Epithelial cell of alveolus of lung (primary cell): ENCODE results near the gene TDRD9. TPM values are rescaled to one million over a fixed set of nuclear protein-coding genes. Genes with fewer than 3 reads are reported as not detected.

Experiments
- total RNA-seq: library from RNA; depleted of rRNA; stranded (reverse); fragments of >200 nt; gene quantifications from 2 replicates; pipeline ENCODE4 v1.2.1, GENCODE V29; 2015

The TDRD9 gene, protein sequence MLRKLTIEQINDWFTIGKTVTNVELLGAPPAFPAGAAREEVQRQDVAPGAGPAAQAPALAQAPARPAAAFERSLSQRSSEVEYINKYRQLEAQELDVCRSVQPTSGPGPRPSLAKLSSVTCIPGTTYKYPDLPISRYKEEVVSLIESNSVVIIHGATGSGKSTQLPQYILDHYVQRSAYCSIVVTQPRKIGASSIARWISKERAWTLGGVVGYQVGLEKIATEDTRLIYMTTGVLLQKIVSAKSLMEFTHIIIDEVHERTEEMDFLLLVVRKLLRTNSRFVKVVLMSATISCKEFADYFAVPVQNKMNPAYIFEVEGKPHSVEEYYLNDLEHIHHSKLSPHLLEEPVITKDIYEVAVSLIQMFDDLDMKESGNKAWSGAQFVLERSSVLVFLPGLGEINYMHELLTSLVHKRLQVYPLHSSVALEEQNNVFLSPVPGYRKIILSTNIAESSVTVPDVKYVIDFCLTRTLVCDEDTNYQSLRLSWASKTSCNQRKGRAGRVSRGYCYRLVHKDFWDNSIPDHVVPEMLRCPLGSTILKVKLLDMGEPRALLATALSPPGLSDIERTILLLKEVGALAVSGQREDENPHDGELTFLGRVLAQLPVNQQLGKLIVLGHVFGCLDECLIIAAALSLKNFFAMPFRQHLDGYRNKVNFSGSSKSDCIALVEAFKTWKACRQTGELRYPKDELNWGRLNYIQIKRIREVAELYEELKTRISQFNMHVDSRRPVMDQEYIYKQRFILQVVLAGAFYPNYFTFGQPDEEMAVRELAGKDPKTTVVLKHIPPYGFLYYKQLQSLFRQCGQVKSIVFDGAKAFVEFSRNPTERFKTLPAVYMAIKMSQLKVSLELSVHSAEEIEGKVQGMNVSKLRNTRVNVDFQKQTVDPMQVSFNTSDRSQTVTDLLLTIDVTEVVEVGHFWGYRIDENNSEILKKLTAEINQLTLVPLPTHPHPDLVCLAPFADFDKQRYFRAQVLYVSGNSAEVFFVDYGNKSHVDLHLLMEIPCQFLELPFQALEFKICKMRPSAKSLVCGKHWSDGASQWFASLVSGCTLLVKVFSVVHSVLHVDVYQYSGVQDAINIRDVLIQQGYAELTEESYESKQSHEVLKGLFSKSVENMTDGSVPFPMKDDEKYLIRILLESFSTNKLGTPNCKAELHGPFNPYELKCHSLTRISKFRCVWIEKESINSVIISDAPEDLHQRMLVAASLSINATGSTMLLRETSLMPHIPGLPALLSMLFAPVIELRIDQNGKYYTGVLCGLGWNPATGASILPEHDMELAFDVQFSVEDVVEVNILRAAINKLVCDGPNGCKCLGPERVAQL (N-terminal part only)
- 0.26 TPM in 1 of 2 replicates, not detected in the other for total RNA-seq

DNA sequence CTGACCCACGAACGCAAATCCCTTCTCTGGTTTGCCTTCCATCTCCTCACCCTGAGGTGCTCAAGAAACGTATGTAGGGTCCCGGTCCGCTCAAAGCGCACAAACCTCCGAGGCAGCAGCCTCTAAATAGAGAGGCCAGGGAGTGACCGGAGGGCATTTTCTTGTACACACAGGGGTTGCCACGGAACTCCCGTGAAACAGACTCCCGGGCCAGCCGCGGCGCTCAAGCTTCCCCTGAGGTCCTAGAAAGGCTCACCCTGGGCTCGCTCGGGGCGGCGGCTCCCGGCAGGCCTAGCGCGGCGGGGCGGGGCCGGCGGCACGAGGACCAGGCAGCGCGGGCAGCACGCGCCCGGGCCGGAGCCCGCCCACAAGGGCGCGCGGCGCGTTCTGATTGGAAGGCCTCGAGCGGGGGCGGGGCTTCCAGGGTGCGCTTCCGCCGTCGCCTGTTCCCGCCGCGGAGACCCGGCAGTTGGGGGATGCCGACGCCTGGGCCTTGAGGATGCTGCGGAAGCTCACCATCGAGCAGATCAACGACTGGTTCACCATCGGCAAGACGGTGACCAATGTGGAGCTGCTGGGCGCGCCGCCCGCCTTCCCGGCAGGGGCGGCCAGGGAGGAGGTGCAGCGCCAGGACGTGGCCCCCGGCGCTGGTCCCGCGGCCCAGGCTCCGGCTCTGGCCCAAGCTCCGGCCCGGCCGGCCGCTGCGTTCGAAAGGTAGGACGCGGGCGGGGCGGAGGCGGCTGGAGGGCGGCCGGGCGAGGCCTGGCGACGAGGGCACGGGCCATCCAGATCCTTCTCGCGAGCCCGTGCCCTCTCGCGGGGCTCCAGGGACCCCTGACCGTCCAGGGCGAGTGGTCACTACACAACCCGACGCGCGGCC lies at the start of gene TDRD9:
Gene TDRD9, plus strand, starts transcription at position 446 of the 880 bp plus-strand sequence. Its CDS starts 54 bp downstream, at position 500.

DNA sequence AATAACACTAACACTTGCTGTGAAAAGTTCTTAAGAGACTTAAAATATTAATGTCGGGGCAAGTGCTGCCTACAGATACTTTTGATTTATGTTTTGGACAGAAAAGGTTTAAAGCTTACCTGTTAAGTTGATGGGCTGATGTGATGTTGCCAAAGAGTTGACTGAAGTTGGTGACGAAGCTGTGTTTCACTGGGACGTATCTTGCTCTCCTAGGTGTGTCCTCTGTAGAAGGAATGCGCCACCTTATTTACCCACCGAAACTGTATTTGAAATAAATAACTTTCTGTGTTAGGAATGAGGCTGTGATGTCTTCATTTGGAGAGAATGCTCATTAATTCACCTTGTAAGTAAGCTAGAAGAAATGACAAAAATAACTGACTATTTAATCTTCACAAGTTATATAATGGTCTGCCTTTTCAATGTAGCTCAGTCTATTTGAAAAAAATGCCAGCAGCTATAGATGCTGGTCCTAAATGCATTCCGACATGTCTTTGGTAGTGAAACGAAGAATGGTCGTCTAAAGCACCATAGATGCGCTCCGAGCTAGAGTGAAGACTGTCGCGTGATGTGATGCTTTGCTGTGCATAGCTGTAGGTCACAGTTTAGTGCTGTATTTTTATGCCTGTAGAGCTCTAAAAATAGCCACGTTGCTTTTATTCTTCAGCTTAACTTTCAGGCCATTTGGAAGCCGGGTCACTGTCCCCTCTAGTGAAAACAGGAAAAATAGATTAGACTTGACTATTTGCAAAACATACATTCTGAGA lies 13.9 kb downstream of the TDRD9 start, which contains the start of gene RD3L:
Gene RD3L, minus strand, starts transcription at position 557 of the 764 bp plus-strand sequence. CDS start 834 bp downstream, outside the sequence.

DNA sequence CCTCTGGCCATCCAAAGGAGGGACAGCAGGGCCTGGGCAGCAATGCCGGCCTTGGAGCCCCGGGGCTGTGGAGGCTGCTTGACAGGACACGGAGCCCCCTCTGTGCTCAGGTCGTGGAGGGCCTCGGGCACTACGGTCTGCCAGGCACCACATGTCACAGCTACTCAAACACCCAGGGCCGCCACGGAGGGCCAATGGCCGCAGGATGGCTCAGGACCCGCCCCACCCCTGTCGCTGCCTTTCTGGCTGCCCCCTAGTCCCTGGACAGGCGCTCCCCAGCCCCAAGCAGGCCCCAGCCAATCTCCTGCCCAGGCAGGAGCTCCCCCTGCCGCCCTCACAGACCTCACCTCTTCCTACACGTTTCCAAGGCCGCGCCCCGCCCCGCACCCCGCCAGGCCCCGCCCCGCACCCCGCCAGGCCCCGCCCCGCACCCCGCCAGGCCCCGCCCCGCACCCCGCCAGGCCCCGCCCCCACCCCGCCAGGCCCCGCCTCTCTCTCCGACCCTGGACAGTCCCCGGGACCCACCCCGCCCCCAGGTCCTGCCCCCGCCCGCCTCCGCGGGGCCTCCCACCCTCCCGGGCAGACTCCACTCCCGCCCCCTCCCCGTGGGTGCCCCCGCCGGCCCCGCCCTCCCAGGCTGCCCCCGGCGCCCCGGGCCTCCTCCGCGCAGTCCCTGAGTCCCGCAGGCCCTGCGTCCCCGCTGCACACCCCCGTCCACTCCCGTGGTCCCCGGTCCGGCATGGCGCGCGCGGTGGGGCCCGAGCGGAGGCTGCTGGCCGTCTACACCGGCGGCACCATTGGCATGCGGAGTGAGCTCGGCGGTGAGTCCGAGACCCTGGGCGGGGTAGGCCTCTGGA lies 157.0 kb downstream of the TDRD9 start, which contains the start of gene ASPG:
Gene ASPG, plus strand, starts transcription at position 669 of the 857 bp plus-strand sequence. Its CDS starts 71 bp downstream, at position 740.

Other genes with a start within 250 kb of the TDRD9 start
- 10.5 and 26.9 TPM in 2 replicates for gene XRCC3, start 213.0 kb upstream of the TDRD9 start, total RNA-seq
- 40.0 and 45.1 TPM in 2 replicates for gene ZFYVE21, start 212.6 kb upstream of the TDRD9 start, total RNA-seq
- 1.3 and 1.4 TPM in 2 replicates for gene PPP1R13B, start 80.9 kb upstream of the TDRD9 start, total RNA-seq
- gene RD3L, start 14.1 kb downstream of the TDRD9 start, total RNA-seq: not detected in 2 replicates
- gene ASPG, start 157.2 kb downstream of the TDRD9 start, total RNA-seq: not detected in 2 replicates
- gene KIF26A, start 210.1 kb downstream of the TDRD9 start, total RNA-seq: 0.26 and 1.2 TPM in 2 replicates